ENCODE measurements around the gene RBBP8. TPM values are rescaled to one million over a fixed set of nuclear protein-coding genes. Genes with fewer than 3 reads are reported as not detected.

The RBBP8 gene
- total and polyA plus RNA-seq, 12 donors = 4.0 to 13.5 (median 7.4) TPM

- no peak for TF ChIP-seq CTCF (IDR thresholded peaks at IDR 0.05)
- H3K36me3 ChIP-seq = peaks cover 0 to 8% (median 0%) of the 10 kb centered on the region in 9 donors
- no peaks in the 10 kb centered on the region for H3K27me3 ChIP-seq
- no peak overlapping the region for H3K4me3 ChIP-seq
- H3K27ac ChIP-seq = no peak overlapping the region
- H3K4me1 ChIP-seq = no peaks in the 10 kb centered on the region
- intact Hi-C loops (cut with DNase I) = no loop called here
- H3K9me3 ChIP-seq = no peaks in the 10 kb centered on the region
- WGBS, 2 donors = 100% methylated on average over 1 of the region's 1 CpG
- DNase-seq = no peak
- no peak for ATAC-seq
Observed at GRCh38 chr18:22961156-22961555, 28.0 kb downstream of the RBBP8 start.

DNA sequence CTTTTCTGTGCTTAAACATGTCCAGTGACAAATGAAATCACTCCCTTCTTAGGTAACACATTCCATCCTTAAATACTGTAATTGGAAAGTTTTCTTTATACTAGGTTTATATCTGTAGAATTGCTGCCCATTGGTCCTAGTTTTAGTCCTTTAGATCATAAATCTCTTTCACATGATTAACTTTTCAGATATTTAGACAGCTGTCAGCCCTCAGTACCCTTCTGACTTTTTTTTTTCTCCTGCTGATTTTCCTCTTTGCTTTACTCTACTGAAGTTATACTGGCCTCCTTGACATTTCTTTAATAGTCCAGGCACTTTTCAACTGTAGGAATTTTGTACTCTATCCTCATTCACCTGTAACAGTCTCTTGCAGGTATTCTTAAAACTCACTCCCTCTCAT lies 28.9 kb downstream of the RBBP8 start:
- TF ChIP-seq CTCF (IDR thresholded peaks at IDR 0.05) = no peak
- H3K4me3 ChIP-seq = no peak overlapping the region
- no peak for DNase-seq
- intact Hi-C loops (cut with DNase I) = no loop called here
- no peak for ATAC-seq
- no peaks in the 10 kb centered on the region for H3K4me1 ChIP-seq
- no peaks in the 10 kb centered on the region for H3K9me3 ChIP-seq
- H3K27ac ChIP-seq = no peak overlapping the region
- H3K36me3 ChIP-seq = peaks cover 0 to 8% (median 0%) of the 10 kb centered on the region in 9 donors
- no peaks in the 10 kb centered on the region for H3K27me3 ChIP-seq

DNA sequence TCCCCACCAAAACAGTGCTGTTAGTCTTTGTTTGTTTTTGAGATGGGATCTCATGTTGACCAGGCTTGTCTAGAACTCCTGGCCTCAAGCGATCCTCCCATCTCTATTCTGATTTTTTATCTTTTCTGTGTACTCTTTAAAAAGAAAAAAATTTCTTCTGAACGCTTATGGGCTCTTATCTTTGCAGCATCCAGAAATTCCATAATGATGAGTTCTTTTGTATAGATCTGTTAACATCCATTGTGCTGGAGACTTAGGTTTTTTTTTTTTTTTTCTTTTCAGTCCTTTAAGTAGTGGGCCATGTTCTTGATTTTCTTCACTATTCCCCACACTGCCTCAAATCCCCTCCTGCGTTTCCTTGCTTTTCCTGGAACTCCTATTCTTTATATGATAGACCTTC lies 31.0 kb downstream of the RBBP8 start:
- DNase-seq (no peak), ATAC-seq (no peak)
- 90 to 93% methylated on average over 3 of the region's 3 CpGs for WGBS, 2 donors
- H3K27ac ChIP-seq = no peak overlapping the region
- H3K4me1 ChIP-seq = no peaks in the 10 kb centered on the region
- TF ChIP-seq CTCF (IDR thresholded peaks at IDR 0.05) = no peak
- H3K27me3 ChIP-seq = no peaks in the 10 kb centered on the region
- H3K36me3 ChIP-seq = peaks cover 0 to 8% (median 0%) of the 10 kb centered on the region in 9 donors
- H3K4me3 ChIP-seq = no peak overlapping the region
- H3K9me3 ChIP-seq = no peaks in the 10 kb centered on the region
- intact Hi-C loops (cut with DNase I) = no loop called here

- TF ChIP-seq CTCF (IDR thresholded peaks at IDR 0.05) = no peak
- H3K27ac ChIP-seq = no peak overlapping the region
- no peaks in the 10 kb centered on the region for H3K27me3 ChIP-seq
- no peak for ATAC-seq
- peaks cover 0 to 14% (median 0%) of the 10 kb centered on the region in 9 donors for H3K36me3 ChIP-seq
- H3K4me3 ChIP-seq = no peak overlapping the region
- intact Hi-C loops (cut with DNase I) = no loop called here
- no peaks in the 10 kb centered on the region for H3K4me1 ChIP-seq
- H3K9me3 ChIP-seq = no peaks in the 10 kb centered on the region
- DNase-seq = no peak
Observed at GRCh38 chr18:22964722-22965121, 31.6 kb downstream of the RBBP8 start.

Measured in heart right ventricle (tissue), 16 donors.